Erythroblast (primary cell): ENCODE data around the gene TRPT1.

ENCODE experiments used
- DNase-seq, 2 experiments: peaks; one replicate each; lab custom pipeline; 2025; lab: John Stamatoyannopoulos, UW
- GATA1 ChIP-seq: IDR thresholded peaks from 2 replicates; pipeline ENCODE4 v1.6.1; 2011; ENCODE audit warnings: low read depth, mild to moderate bottlenecking, control low read depth, low read length, moderate library complexity
- POLR2A ChIP-seq: IDR thresholded peaks from 2 replicates; pipeline ENCODE4 v1.6.1; 2011; ENCODE audit warnings: mild to moderate bottlenecking, low read length

TRPT1 gene

DNA sequence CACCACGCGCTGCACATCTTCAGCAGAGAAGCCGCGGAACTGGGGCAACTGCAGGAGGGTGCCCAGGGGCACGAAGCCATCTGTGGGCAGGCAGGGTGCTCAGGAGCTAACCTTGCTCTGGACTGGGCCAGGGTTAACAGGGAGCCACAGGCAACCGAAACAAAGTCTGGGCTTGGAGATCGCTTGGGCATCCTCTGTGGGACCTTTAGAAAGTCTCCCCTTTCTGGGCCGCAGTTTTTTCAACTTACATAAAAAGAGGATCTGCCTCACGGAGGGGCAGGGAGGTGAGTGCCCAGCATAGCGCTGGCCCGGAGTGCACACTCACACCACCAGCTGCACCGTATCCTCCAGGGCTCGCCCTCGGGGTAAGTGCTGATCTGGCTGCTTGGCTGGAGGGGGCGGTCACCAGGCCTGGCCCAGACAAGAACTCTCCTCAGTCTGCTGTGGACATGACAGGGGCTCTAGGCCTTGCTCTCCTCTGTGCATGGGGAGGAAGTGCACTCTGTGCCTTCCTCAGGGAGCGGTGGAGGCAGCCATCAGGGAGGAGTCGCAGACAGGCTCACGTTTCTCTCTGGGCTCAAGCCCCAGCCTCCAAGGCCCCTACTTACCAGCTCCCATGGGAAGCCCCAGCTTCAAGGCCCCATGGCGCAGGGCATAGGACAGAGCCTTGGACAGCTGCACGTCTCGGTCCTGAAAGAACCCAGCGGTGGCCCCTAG, 937 bp downstream of the TRPT1 start:
- TF ChIP-seq POLR2A (no peak), GATA1 (no peak)
- no peak for DNase-seq

DNA sequence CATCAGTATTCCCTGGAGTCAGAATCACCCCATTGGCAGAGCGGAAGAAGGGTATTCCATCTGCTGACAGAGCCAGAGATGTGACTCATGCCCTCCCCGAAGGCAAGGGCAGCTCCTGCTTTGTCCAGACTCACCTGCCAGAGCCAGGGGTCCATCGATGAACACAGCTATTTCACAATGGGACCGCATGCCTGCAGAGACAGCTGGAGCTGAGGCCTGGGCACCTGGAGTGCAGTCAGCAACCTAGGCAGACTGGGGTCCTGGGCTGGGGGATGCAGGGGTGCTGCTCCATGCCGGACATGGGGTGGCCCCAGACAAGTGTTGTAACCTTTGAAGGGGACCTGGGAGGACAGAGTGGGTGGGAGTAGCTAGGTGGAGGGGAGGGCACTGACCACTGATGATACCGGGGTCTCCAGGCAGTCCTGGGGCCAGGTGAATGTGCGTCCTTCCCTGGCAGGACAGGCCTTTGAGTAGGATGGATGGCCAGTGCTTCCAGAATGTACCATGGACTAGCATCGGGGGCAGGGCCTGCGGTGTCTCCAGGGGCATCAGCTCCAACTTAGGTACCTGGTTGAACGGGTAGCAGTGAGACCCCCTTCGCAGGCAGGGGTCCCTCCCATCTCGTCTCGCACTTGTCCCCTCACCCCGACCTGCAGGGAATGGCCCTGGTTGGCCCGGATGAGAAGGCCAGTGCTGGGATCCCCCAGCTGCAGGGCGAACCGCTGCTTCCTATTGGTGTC, 1.7 kb downstream of the TRPT1 start:
- TF ChIP-seq GATA1 (no peak), POLR2A (peak; percentile 59)
- DNase-seq: no peak

DNA sequence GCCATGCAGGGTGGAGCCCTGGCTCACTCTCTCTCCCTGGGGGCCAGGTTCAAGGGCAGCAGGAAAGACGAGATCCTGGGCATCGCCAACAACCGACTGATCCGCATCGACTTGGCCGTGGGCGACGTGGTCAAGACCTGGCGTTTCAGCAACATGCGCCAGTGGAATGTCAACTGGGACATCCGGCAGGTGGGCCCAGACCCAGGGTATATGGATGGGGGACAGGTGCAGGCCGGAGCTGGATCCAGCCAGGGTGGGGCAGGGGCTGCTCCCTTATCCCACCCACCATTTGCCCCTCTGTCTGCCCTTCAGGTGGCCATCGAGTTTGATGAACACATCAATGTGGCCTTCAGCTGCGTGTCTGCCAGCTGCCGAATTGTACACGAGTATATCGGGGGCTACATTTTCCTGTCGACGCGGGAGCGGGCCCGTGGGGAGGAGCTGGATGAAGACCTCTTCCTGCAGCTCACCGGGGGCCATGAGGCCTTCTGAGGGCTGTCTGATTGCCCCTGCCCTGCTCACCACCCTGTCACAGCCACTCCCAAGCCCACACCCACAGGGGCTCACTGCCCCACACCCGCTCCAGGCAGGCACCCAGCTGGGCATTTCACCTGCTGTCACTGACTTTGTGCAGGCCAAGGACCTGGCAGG, 2.9 kb downstream of the TRPT1 start:
- no peak for TF ChIP-seq POLR2A
- no peak for TF ChIP-seq GATA1
- no peak for DNase-seq

DNA sequence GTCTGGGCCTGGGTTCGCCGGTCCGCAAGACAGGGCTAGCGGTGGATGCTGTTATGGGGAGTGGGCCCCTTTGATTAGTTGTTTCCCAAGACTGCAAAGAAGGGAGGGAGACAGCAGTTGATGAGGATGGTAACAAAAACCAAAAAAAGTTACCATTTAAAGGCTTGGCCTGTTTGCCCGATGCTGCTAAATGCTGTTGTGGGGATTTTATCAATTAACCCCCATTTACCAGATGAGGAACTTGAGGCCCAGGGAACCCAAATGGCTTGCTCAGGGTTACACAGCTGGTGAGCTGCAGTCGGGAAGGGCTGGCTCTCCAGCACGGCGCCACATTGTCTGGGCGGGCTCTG, 3.4 kb downstream of the TRPT1 start:
- no peak for DNase-seq
- TF ChIP-seq POLR2A (no peak), GATA1 (no peak)

DNA sequence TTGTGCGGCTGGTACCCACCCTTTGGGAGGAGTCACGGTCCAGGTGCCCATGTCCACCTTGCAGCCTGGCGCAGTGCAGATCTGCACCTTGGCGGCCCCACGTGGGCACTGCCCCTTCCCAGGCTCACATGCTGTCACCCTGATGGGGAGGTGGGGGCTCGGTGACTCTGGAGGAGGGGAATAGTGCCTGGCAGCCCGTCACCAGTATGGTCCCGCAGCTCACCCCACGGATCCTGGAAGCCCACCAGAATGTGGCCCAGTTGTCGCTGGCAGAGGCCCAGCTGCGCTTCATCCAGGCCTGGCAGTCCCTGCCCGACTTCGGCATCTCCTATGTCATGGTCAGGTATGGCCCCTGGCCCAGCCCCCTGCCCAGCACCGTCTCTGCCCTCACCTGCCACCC, 5.2 kb downstream of the TRPT1 start:
- no peak for TF ChIP-seq GATA1
- DNase-seq: no peak

DNA sequence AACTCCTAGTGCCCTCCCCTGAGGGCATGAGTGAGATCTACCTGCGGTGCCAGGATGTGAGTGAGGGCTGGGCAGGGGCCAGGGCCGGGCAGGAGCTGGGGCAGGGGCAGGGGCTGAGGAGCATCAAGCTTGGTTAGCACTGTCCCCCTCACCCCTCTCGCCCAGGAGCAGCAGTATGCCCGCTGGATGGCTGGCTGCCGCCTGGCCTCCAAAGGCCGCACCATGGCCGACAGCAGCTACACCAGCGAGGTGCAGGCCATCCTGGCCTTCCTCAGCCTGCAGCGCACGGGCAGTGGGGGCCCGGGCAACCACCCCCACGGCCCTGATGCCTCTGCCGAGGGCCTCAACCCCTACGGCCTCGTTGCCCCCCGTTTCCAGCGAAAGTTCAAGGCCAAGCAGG, 5.7 kb downstream of the TRPT1 start:
- TF ChIP-seq POLR2A (no peak), GATA1 (no peak)
- no peak for DNase-seq

DNA sequence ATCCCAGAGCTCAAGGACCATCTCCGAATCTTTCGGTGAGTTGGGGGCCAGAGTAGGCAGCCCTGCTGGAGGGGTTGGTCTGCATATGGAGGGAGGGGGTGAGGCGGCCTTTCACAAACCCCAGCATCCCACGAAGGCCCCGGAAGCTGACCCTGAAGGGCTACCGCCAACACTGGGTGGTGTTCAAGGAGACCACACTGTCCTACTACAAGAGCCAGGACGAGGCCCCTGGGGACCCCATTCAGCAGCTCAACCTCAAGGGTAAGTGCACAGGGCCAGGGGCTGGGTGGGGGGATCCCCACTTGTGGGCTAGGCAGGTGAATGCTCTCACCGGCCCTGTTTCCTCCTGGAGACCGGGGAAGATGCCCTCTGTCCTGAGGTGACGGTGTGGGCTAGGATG, 6.2 kb downstream of the TRPT1 start:
- no peak for TF ChIP-seq GATA1
- peak; percentile 15 for TF ChIP-seq POLR2A
- no peak for DNase-seq

DNA sequence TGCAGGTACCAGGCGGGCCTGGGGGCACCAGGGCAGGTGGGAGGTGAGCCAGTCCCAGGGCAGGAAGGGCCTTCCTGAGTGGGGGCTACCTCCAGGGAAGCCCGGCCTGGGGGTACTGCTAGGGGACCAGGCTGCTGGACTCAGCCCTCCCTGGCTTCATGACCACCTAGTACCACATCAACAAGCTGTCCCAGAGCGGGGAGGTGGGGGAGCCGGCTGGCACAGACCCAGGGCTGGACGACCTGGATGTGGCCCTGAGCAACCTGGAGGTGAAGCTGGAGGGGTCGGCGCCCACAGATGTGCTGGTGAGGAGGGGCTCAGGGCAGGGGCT, 6.7 kb downstream of the TRPT1 start:
- TF ChIP-seq GATA1 (no peak), POLR2A (no peak)
- DNase-seq: no peak

DNA sequence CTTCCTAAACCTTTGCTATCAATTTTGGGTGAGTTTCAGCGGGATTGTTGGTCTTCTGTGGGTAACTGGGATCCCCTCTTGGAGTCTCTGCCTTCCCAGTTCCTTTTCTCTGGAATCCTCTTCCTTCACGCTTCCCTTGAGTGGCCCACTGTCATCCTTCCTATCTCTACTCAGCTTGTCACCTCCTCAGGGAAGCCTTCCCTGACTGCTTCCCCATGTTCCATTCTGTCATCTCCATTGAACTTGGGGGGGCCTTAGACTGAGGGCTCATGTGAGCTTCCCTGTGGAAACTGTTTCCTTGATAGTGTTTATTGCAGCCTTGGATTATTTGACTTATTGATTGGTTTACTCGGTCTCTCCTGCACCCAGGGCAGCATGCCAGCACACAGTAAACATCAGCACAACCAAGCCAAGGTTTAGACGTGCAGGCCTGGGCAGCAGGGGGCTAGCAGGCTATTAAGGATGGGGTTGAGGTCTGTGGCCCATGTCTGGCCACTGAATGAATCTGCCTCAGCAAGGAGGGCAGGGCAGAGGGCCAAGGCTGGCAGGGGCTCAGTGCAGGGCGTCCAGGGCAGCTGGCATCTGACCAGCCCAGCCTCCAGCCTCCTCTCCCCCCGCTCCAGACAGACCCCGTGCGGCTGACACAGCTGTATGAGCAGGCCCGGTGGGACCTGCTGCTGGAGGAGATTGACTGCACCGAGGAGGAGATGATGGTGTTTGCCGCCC, 7.2 kb downstream of the TRPT1 start:
- TF ChIP-seq GATA1 (no peak), POLR2A (no peak)
- no peak for DNase-seq

DNA sequence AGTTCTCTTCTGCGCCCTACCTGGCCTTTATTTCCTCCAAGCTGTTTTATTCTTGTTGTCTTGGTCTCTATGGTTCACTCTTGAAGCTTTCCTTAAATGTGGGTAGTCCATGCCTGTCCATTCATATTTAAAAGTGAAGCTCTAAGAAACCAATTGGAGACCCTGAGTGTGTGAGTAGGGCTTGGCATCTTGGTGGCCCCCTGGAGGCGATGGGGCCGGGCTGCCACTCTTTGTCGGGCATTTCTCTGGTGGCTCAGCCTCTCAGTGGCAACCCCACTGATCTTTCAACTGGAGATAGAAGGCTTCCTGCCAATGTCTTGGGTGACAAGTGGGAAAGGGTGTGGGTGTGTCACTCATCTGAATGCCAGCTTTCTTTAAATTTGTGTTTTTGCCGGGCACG, 9.1 kb downstream of the TRPT1 start:
- TF ChIP-seq GATA1: no peak
- TF ChIP-seq POLR2A: no peak
- no peak for DNase-seq

DNA sequence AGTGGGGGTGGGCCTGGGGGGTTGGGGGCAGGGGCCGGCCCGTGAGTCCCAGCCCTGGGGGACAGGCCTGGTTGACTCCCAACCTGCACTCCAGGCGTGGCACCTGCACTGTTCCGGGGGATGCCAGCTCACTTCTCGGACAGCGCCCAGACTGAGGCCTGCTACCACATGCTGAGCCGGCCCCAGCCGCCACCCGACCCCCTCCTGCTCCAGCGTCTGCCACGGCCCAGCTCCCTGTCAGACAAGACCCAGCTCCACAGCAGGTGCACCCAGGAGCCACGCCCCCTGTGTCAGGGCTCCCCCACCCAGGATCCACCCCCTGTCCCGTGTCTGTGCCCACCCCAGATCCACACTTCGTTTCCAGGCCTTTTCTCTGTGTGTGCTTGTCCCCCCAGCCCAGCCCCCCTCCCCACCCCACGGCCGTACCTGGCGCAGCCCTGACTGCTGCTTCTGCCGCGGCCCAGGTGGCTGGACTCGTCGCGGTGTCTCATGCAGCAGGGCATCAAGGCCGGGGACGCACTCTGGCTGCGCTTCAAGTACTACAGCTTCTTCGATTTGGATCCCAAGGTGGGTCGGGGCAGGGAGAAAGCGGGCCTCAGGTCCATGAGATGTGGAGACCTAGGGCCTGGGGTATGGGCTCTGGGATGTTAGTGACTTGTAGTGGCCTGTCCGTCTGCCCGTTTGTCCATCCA, 14.7 kb downstream of the TRPT1 start:
- DNase-seq: no peak
- TF ChIP-seq GATA1 (no peak), POLR2A (no peak)

DNA sequence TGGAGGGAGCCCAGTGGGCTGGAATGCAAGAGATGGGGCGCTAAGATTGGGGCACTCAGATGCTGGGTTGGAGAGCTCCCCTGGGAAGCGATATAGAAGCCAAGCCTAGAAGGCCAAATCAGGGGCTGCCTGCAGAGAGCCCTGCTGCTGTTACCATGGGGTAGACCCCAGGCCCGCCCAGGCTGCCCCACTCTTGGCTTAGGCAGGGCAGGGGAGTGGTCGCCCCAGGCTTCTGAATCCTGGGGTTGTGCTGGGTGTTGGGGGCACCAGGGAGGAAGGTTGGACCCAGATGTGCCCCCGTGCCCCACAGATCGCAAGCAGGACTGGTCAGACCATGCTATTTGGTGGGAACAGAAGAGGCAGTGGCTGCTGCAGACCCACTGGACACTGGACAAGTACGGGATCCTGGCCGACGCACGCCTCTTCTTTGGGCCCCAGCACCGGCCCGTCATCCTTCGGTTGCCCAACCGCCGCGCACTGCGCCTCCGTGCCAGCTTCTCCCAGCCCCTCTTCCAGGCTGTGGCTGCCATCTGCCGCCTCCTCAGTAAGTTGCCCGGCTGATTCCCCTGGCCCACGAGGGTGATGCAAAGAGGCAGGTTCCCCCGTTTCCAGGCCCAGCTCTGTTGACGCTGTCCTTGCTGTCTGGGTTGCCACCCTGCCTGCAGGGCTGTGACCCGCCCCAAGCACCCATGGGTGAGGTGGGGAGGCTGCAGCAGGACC, 15.5 kb downstream of the TRPT1 start:
- no peak for TF ChIP-seq POLR2A
- no peak for TF ChIP-seq GATA1
- DNase-seq: no peak

DNA sequence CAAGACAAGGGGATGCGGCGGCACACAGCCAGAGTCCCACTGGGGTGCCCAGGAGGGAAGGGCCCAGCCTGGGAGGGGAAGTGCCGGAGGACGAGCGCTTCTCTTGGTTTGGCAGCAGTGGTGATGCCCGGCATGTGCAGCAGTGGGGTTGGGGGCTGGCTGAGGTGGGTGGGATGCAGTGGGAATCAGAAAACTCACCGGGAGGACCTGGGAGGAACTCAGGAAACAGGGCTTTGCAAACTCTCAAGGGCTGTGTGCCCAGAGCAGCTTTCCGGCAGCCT, 16.5 kb downstream of the TRPT1 start:
- no peak for DNase-seq
- no peak for TF ChIP-seq POLR2A
- no peak for TF ChIP-seq GATA1

DNA sequence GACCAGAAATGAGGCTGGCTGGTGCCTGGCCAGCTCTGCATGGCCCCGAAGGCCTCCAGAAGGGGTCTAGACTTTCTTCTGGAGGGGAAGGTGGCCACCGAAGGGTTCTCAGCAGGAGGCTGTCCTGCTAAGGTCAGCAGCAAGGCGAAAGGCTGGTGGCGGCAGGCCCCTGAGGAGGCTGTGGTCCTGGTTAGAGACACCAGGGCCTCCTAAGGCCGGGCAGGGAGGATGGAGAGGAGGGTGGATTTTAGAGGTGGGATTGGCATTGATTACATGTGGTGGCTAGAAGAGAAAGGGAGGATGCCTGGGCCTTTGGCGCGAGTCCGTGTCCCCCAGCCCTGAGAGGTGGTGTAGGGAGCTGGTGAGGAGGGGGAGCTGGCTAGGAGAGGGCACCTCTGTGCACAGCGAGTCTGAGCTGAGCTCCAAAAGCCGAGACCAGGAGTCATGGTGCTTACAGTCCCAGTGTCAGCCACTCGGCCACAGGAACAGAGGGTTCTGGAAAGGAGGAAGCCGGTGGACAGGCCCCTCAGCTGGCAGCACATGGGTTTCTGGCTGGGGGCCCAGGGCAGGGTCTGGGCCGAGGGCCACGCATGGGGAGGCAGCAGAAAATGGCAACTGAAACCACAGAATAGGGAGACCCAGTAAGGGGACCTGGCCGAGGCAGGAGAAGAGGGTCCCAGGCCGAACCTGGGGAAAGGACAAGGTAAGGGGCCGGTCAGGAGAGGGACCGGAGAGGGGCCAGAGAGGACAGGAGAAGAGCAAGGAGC, 17.0 kb downstream of the TRPT1 start:
- no peak for DNase-seq
- TF ChIP-seq POLR2A (no peak), GATA1 (no peak)
